D721Med (cell line): ENCODE results near the gene RPS25.
"Not testable (repeated sequence)": the region's sequence is repeated elsewhere in the genome, so short reads cannot be mapped to it uniquely, and the experiment has no call there.

ENCODE experiments used
- DNase-seq: peaks from one replicate; pipeline ENCODE4 v3.0.0; 2011; ENCODE audit warnings: low spot score; ENCODE audit not compliant: insufficient read length
- FAIRE-seq: peaks from 2 replicates; lab custom pipeline; 2011; peaks lifted over from hg19 to GRCh38; lab: Jason Lieb, UNC
- CTCF ChIP-seq: IDR thresholded peaks from 2 replicates; pipeline ENCODE4 v1.5.1; 2012; ENCODE audit warnings: mild to moderate bottlenecking, control low read depth; ENCODE audit not compliant: insufficient read depth; ENCODE audit errors: missing control alignments

The RPS25 gene

DNA sequence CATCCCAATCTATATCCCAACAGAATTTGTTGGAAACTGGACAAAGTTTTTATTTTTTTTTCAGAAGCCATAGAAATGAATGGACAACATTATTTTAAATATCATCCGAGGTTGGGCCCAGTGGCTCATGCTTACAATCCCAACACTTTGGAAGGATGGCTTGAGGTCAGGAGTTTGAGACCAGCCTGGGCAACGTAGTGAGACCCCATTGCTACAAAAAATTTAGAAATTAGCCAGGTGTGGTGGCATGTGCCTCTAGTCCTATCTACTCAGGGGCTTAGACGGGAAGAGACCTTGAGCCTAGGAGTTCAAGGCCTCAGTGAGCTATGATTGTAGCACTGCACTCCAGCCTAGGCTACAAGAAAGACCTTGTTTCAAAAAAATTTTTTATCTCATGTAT lies 16.7 kb upstream of the RPS25 start:
- no peak for FAIRE-seq
- no peak for TF ChIP-seq CTCF
- no peak for DNase-seq

DNA sequence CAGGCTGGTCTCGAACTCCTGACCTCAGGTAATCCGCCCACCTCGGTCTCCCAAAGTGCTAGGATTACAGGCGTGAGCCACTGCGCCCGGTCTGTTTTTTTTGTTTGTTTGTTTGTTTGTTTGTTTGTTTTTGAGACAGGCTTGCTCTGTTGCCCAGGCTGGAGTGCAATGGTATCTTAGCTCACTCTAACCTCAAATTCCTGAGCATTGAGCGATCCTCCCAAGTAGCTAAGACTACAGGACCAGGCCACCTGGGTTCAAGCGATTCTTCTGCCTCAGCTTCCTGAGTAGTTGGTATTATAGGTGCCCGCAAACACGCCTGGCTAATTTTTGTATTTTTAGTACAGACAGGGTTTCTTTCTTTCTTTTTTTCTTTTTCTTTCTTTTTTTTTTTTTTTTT lies 15.3 kb upstream of the RPS25 start:
- not testable (repeated sequence) for FAIRE-seq, DNase-seq

DNA sequence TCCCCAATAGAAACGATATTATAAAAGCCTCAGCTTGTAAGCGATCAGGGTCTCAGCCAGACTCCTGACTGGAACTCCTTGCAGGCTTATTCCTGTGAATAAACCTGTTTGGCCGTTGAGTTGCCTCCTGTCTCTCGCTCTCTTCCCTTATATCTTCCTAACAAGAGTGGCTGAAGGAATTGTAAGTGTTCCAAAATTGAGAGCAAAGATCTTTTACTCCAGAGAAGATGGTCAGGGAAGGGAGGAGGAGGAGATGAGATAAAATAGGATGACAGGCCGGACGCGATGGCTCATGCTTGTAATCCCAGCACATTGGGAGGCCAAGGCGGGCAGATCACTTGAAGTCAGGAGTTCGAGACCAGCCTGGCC lies 13.8 kb upstream of the RPS25 start:
- FAIRE-seq = no peak
- DNase-seq = no peak
- TF ChIP-seq CTCF = no peak

- DNase-seq (peak; percentile 96), FAIRE-seq (no peak)
- peak; percentile 79 for TF ChIP-seq CTCF
Measured at GRCh38 chr11:119030329-119031047, 12.3 kb upstream of the RPS25 start, which contains the start of gene SLC37A4. TSS of gene SLC37A4 (minus strand) at chr11:119030877.

- FAIRE-seq = no peak
- DNase-seq = peak; percentile 5
- TF ChIP-seq CTCF = no peak
Measured at GRCh38 chr11:119030029-119030328, 11.8 kb upstream of the RPS25 start.

- TF ChIP-seq CTCF = no peak
- FAIRE-seq = no peak
- peak; percentile 30 for DNase-seq
Measured at GRCh38 chr11:119029340-119030028, 11.3 kb upstream of the RPS25 start.

- DNase-seq (no peak), FAIRE-seq (no peak)
- no peak for TF ChIP-seq CTCF
Measured at GRCh38 chr11:119029069-119029339, 10.9 kb upstream of the RPS25 start.
